Stomach (tissue), 9 donors: ENCODE data around the gene CDC14A. TPM values are rescaled to one million over a fixed set of nuclear protein-coding genes. Genes with fewer than 3 reads are reported as not detected.
"Not testable (repeated sequence)": the region's sequence is repeated elsewhere in the genome, so short reads cannot be mapped to it uniquely, and the experiment has no call there.

Experiments
- DNase-seq, 2 donors: peaks; one replicate each; pipeline versions ENCODE4 v3.0.0 to v3.0.0-alpha.2; 2013 to 2019
- H3K27ac ChIP-seq, 5 donors: fragments of 200-600 bp in 4 of 5; sonication (generic) in 4 of 5; one replicate each; pipeline ENCODE4 v1.5.1; 2013 to 2019; ENCODE audit warnings: mild to moderate bottlenecking in 1 of 5, moderate library complexity in 1 of 5
- H3K27me3 ChIP-seq, 3 donors: fragments of 200-600 bp; sonication (generic); one replicate each; pipeline ENCODE4 v1.5.1; 2017 to 2019; ENCODE audit warnings: mixed run types in 1 of 3
- H3K36me3 ChIP-seq, 4 donors: fragments of 200-600 bp; sonication (generic); 1 replicate in 3 of 4; 2 replicates in 1 of 4; pipeline ENCODE4 v1.5.1; 2016 to 2019
- H3K4me1 ChIP-seq, 4 donors: fragments of 200-600 bp; sonication (generic); one replicate each; pipeline ENCODE4 v1.5.1; 2016 to 2019
- H3K4me3 ChIP-seq, 4 donors: fragments of 200-600 bp; sonication (generic) in 3 of 4; one replicate each; pipeline ENCODE4 v1.5.1; 2016 to 2019; ENCODE audit warnings: mild to moderate bottlenecking in 1 of 4
- H3K9me3 ChIP-seq, 4 donors: fragments of 200-600 bp; sonication (generic); one replicate each; pipeline ENCODE4 v1.5.1; 2016 to 2019
- EP300 ChIP-seq: sonication (generic); formaldehyde crosslinking; IDR thresholded peaks from one replicate; pipeline ENCODE4 v1.6.1; 2017; ENCODE audit warnings: antibody characterized with exemption
- POLR2A ChIP-seq, 4 donors: fragments of 450-650 bp; IDR thresholded peaks; one replicate each; pipeline ENCODE4 v1.6.1; 2016; ENCODE audit warnings: antibody characterized with exemption in 4 of 4, control low read depth in 2 of 4, mild to moderate bottlenecking in 1 of 4, moderate library complexity in 1 of 4
- POLR2AphosphoS5 ChIP-seq, 3 donors: sonication (generic); formaldehyde crosslinking; IDR thresholded peaks; one replicate each; pipeline ENCODE4 v1.6.1; 2016; ENCODE audit warnings: antibody characterized with exemption in 3 of 3
- WGBS, 5 donors: extraction: QIAGEN DNeasy Blood & Tissue Kit in 3 of 5; methylation state at CpG; one replicate each; pipeline versions ENCODE4 v1.1.5 to v1.1.7; 2013 to 2018; 5-methylcytosine and 5-hydroxymethylcytosine counted together
- intact Hi-C: fragments of 100-400 bp; cut with DNase I; formaldehyde crosslinking; loops from one replicate; pipeline ENCODE4 v1.15.1; 2023; ENCODE audit warnings: low total_unique reads
- polyA plus RNA-seq, 3 donors: library from polyadenylated mRNA; stranded (reverse); fragments of 200-250 nt; gene quantifications; one replicate each; pipeline ENCODE4 v1.2.3, GENCODE V29; 2013
- total RNA-seq, 5 donors: library from RNA; depleted of rRNA; stranded (reverse); fragments of >200 nt; gene quantifications; one replicate each; pipeline versions ENCODE4 v1.1.0 to v1.2.3, GENCODE V29; 2014 to 2016
- TF ChIP-seq, protein P1 (sequence below), 7 experiments: fragments of 450-650 bp in 4 of 7; fragments of 200-600 bp in 3 of 7; sonication (generic) in 3 of 7; IDR thresholded peaks; one replicate each; pipeline ENCODE4 v1.5.1; 2016 to 2019; ENCODE audit warnings: antibody characterized with exemption in 7 of 7, control low read depth in 2 of 7, mild to moderate bottlenecking in 1 of 7
- donor health status: healthy with polysubstance abuse.
- donor health status: Bipolar disorder and iron deficiency.
- donor health status: healthy.

The CDC14A gene
- total and polyA plus RNA-seq, 8 donors = 2.1 to 31.0 (median 12.1) TPM

DNA sequence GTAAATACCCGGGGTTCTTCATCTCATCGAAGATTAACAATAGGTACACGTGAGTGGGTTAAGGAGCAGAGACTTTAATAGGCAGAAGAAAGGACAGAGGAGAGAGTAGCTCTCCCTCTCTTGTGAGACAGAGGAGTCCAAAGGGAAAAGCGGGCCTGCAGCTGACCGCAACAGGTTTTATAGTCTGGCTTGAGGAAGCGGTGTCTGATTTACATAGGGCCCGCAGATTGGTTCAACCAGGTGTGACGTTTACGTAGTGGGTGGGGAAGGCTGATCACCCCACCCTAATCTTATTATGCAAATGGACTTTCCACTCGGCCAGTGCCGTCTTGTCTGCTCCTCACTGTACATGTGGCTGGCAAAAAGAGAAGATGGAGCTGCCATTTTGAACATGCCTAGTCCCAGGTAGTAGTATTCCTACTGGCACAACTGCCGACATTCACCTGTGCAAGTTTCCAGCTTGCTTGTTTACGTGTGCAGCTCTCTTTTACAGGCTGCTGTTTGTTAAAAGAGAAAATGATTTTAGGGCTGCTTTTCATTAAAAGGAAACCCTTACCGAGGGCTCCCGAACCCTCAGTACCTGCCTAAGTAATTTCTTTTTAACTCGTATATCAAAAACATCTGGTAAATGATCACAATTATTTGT is 10.6 kb downstream of the CDC14A start:
- DNase-seq = no peak
- 90 to 95% (median 92%) methylated on average over 16 of the region's 16 CpGs for WGBS, 5 donors

DNA sequence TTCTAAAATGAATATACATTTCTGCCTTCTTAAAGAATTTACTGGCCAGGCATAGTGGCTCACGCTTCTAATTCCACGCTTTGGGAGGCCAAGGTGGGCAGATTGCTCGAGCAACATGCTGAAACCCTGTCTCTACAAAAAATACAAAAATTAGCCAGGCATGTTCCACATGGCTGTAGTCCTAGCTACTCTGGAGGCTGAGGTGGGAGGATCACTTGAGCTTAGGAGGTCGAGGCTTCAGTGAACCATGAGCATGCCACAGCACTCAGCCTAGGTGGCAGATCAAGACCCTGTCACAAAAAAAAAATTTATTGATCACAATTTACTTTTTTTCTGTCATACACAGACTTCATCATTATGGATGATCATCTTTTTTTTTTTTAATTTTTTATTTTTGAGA is 11.5 kb downstream of the CDC14A start:
- H3K4me3 ChIP-seq = no peak overlapping the region
- WGBS, 5 donors = 85 to 97% (median 95%) methylated on average over 4 of the region's 4 CpGs
- no peaks in the 10 kb centered on the region for H3K9me3 ChIP-seq
- peaks cover 15 to 57% (median 31%) of the 10 kb centered on the region in 4 donors for H3K4me1 ChIP-seq
- peaks cover 0 to 6% (median 0%) of the 10 kb centered on the region in 4 donors for H3K36me3 ChIP-seq
- intact Hi-C loops = no loop called here
- no peak for TF ChIP-seq POLR2AphosphoS5 (IDR thresholded peaks at IDR 0.05)
- no peak for TF ChIP-seq POLR2A (IDR thresholded peaks at IDR 0.05)
- TF ChIP-seq EP300 = no peak
- TF ChIP-seq, protein P1, sequence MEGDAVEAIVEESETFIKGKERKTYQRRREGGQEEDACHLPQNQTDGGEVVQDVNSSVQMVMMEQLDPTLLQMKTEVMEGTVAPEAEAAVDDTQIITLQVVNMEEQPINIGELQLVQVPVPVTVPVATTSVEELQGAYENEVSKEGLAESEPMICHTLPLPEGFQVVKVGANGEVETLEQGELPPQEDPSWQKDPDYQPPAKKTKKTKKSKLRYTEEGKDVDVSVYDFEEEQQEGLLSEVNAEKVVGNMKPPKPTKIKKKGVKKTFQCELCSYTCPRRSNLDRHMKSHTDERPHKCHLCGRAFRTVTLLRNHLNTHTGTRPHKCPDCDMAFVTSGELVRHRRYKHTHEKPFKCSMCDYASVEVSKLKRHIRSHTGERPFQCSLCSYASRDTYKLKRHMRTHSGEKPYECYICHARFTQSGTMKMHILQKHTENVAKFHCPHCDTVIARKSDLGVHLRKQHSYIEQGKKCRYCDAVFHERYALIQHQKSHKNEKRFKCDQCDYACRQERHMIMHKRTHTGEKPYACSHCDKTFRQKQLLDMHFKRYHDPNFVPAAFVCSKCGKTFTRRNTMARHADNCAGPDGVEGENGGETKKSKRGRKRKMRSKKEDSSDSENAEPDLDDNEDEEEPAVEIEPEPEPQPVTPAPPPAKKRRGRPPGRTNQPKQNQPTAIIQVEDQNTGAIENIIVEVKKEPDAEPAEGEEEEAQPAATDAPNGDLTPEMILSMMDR (IDR thresholded peaks at IDR 0.05) = no peak
- H3K27me3 ChIP-seq = no peaks in the 10 kb centered on the region
- no peak for DNase-seq
- H3K27ac ChIP-seq = no peak overlapping the region

More for the DNA sequence above, 10.6 kb downstream of the CDC14A start:
- H3K9me3 ChIP-seq = no peaks in the 10 kb centered on the region
- no peaks in the 10 kb centered on the region for H3K27me3 ChIP-seq
- peaks cover 22 to 66% (median 38%) of the 10 kb centered on the region in 4 donors for H3K4me1 ChIP-seq
- intact Hi-C loops = no loop called here
- H3K4me3 ChIP-seq = no peak overlapping the region
- H3K27ac ChIP-seq = no peak overlapping the region
- H3K36me3 ChIP-seq = peaks cover 0 to 6% (median 0%) of the 10 kb centered on the region in 4 donors
- no peak for TF ChIP-seq POLR2A (IDR thresholded peaks at IDR 0.05)

- WGBS, 5 donors = 23 to 33% (median 28%) methylated on average over 3 of the region's 3 CpGs
- Histone ChIP-seq H3K4me3 (no peak overlapping the region), H3K27me3 (no peaks in the 10 kb centered on the region), H3K27ac (no peak overlapping the region), H3K36me3 (peaks cover 0 to 6% (median 0%) of the 10 kb centered on the region in 4 donors), H3K4me1 (peaks cover 10 to 48% (median 26%) of the 10 kb centered on the region in 4 donors), H3K9me3 (no peaks in the 10 kb centered on the region)
- intact Hi-C loops = no loop called here
- no peak for TF ChIP-seq POLR2A (IDR thresholded peaks at IDR 0.05)
- no peak for TF ChIP-seq POLR2AphosphoS5 (IDR thresholded peaks at IDR 0.05)
- TF ChIP-seq, protein P1 (IDR thresholded peaks at IDR 0.05) = no peak
- no peak for TF ChIP-seq EP300
- no peak for DNase-seq
Observed at GRCh38 chr1:100364697-100365096, 12.4 kb downstream of the CDC14A start.

GRCh38 chr1:100366209-100366525 is 13.9 kb downstream of the CDC14A start:
- H3K27ac ChIP-seq = no peak overlapping the region
- H3K4me3 ChIP-seq = no peak overlapping the region
- 87 to 100% (median 95%) methylated on average over 1 of the region's 1 CpG for WGBS, 5 donors
- H3K9me3 ChIP-seq = no peaks in the 10 kb centered on the region
- DNase-seq = no peak
- peaks cover 0 to 6% (median 0%) of the 10 kb centered on the region in 4 donors for H3K36me3 ChIP-seq
- H3K4me1 ChIP-seq = peaks cover 5 to 34% (median 14%) of the 10 kb centered on the region in 4 donors
- no peak for TF ChIP-seq POLR2A (IDR thresholded peaks at IDR 0.05)
- intact Hi-C loops = no loop called here
- no peaks in the 10 kb centered on the region for H3K27me3 ChIP-seq

DNA sequence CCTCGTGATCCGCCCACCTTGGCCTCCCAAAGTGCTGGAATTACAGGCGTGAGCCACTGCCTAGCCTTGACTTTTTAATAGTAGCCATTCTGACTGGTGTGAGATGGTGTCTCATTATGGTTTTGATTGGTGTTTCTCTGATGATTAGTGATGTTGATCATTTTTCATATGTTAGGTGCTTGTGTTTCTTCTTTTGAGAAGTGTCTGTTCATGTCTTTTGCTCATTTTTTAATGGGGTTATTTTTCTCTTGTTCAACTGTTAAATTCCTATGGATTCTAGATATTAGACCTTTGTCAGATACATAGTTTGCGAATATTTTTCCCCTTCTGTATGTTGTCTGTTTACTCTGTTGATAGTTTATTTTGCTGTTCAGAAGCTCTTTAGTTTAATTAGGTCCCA is 17.0 kb downstream of the CDC14A start:
- DNase-seq, H3K9me3 ChIP-seq, H3K27me3 ChIP-seq, H3K36me3 ChIP-seq, intact Hi-C loops, H3K4me3 ChIP-seq, H3K27ac ChIP-seq: not testable (repeated sequence)
- WGBS, 5 donors = 93 to 97% (median 97%) methylated on average over 4 of the region's 4 CpGs
- peaks cover 0 to 18% (median 6%) of the 10 kb centered on the region in 4 donors for H3K4me1 ChIP-seq

- H3K27ac ChIP-seq, H3K27me3 ChIP-seq, DNase-seq, H3K9me3 ChIP-seq, H3K4me3 ChIP-seq, H3K36me3 ChIP-seq, intact Hi-C loops: not testable (repeated sequence)
- 80 to 97% (median 90%) methylated on average over 2 to 5 of the region's 5 CpGs for WGBS, 5 donors
- H3K4me1 ChIP-seq = peaks cover 0 to 11% (median 2%) of the 10 kb centered on the region in 4 donors
Observed at GRCh38 chr1:100373953-100374352, 21.6 kb downstream of the CDC14A start.

DNA sequence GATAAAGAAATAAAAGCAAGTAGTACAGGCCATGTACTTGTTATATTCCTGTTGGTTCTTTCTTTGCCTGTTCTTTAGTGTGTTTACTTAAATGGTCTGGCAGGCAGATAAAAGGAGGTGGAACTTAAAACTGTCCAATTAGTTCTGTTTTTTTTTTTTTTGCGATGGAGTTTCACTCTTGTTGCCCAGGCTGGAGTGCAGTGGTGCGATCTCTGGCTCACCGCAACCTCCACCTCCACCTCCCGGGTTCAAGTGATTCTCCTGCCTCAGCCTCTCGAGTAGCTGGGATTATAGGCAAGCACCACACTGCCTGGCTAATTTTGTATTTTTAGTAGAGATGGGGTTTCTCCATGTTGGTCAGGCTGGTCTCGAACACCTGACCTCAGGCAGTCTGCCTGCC is 24.6 kb downstream of the CDC14A start:
- WGBS, 5 donors = 33 to 75% (median 66%) methylated on average over 6 of the region's 6 CpGs
- Histone ChIP-seq H3K4me1 (peaks cover 0 to 11% (median 2%) of the 10 kb centered on the region in 4 donors), H3K36me3 (peaks cover 0 to 10% (median 0%) of the 10 kb centered on the region in 4 donors), H3K27ac (peak overlapping the region in 4 of 5 donors; percentile 18 to 43 (median 27))
- H3K4me3 ChIP-seq, H3K9me3 ChIP-seq, intact Hi-C loops, DNase-seq, H3K27me3 ChIP-seq: not testable (repeated sequence)
